GM18502 (cell line): Measurements from ENCODE around the gene ANK3.

ENCODE experiments used
- ATAC-seq: cut with Tn5 transposase; IDR thresholded peaks from one replicate; pipeline ENCODE4 v1.9.1; 2021; ENCODE audit warnings: mild to moderate bottlenecking; ENCODE audit not compliant: unreplicated experiment, poor library complexity

Gene ANK3

DNA sequence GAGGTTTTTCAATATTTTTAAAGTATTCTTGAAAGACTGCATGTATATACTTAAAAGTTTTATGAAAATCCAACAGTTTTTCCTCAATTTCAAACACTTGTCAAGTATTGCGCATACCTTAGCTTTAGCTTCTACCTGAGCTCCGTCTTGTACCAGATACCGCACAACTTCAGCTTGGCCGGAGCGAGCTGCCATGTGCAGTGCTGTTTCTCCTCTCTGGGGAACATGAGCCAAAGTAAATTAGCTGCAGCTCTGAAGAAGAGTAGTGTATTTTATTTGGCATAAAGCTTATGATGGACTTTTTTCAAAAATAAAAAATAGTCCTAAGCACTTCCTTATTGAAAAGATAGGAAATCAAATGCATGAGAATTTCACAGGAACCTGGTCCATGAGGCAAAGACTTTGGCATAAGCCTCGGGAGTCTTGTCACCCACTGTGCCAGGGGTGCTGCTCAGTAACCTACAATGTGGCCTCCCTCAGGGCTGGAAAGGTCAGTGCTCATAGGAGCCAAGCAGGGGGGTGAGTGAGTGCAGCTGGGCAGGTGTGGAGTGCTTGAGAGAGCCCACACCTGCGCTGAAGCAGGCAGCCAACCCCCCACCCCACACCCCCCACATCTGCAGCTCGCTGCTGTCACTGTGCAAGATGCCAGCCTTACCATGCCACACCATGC is 189.5 kb downstream of the ANK3 start:
- ATAC-seq, result no peak

DNA sequence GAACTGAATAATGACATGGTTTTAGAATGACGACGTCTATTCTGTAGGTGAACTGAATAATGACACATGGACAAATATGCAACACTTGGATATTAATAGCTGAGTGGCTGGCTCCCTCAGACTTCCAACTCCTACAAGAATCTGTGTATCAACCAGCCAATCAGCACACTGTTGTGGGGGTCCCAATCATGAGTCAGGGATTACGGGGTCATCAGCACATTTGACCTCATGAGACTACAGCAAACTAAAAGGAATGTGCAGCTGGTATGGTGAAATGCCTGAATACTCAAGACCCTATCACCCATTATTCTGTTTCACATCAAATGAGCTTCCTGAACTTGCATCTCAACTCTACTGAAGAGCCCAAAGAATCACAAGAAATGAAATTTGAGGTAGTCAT is 192.5 kb downstream of the ANK3 start:
- ATAC-seq, result no peak

DNA sequence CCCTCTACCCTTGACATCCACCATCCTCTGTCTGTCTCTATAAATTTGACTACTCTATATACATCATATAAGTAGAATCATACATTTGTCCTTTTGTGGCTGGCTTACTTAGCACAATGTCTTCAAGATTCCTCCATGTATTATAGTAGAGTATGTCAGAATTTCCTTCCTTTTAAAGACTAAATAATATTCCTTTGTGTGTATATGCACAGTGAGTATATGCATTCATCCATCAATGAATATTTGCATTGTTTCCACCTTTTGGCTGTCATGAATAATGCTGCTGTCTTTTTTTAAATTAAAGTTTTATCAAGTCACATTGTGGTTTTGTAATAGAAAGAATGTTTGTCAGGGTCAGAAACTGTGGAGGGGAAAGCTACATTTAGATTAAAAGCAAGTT is 195.3 kb downstream of the ANK3 start:
- ATAC-seq, result no peak

DNA sequence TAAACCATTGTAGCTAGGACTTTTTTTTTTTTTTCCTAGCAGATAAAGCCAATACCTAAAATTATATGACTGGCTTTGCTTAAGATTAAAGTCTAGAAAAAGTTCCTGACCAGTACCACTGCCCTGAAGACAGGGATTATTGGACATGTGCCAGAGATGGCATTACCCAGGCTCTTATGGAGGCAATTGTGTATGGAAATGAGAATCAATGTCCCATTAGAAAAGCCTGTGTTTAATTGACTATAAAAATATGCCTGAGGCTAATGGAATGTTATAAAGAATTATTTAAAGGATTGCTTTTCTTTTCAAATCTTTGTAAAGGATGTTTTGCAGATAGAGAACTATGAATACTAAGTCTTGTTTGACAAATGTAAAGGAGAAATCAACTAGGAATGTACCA is 196.7 kb downstream of the ANK3 start:
- no peak for ATAC-seq

DNA sequence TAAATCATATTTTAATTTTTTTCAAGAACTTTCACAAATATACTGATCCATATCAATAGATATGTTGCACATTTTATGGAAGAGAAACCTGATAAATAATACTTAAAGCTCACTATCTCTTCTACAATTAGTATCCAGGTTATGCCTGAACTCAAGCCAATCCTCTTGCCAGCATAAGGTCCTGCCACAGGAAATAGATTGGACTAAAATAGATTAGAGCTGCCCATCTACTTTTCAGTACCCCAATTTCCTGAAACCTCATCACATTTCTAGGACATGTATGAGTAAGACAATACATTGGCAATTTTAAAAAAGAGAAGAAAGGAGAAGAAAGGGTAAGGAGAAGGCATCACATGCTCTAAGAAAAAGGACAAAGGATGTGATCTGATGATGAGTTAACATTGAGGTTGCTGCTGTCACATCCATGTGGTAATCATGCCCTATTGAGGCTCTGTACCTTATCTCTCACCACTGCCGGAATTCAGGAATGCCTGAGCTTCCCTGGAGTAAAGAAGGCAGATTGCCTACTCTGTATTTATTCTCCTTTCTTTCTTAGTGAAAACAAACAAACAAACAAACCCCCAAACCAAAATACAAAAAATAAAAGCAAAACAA is 199.7 kb downstream of the ANK3 start:
- ATAC-seq, result no peak

DNA sequence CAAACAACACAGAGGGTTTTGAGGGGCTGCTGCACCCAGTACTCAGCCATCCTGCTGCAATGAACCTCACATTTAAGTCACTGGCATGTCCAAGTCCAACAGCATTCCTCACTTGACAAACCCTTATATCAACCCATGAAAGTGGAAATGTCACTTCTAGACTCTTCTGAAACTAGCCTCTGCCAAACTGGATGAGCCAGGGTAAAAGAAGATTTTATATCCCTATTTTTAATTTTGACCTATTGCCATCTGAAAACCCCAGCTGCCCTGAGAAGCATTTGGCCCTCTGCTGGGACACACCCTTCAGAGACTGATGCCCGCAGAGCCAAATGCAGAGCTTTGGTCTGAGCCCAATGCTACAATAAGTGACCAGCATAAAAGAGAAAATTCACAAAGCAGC is 201.1 kb downstream of the ANK3 start:
- ATAC-seq, result no peak

DNA sequence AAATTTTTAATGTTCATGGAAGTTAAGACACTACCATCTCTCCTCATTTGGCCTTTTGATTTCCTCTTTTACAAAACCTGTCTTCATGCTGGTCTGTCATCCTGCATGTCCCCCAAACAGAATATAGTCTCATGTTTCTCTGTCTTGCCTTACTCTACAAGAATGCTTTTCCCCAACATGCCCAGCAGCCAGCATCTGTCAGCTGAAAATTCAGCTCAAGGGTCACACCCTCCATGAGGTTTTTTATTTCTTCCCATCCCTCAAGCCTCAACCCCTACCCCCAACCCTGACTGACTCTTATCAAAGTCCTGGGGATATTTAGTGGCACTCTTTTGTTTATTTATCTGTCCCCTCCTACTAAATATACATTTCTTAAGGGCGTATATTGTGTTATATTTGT is 202.0 kb downstream of the ANK3 start:
- ATAC-seq, result no peak

DNA sequence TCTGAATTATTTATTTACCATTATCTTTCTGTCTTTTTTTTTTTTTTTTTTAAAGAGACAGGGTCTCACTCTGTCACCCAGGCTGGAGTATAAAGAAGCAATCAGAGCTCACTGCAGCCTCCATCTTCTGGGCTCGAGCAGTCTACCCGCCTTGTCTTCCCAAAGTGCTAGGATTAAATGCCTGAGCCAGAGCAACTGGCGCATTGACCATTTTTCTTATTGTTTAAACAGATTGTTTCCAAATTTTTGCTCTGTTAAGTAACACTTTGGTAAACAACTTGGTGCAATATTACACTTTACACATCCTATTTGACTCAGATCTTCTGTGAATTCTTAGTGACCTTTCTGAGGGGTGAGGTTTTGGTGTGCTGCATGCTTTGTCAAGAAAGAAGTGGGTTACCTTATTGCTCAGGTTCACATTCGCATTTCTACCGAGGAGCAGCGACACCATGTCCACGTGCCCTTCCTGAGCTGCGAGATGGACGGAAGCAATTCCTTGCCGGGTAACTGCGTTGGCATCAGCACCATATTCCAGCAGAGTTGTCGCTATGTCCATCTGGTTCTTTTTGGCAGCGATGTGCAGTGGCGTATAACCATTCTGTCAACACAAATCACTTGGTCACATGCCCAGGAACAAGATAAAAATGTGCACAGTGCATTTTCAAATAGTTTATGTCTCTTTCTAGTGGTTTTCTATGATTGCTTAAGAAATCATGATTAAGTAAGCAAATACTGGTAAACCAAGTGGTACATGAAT is 203.2 kb downstream of the ANK3 start:
- no peak for ATAC-seq

DNA sequence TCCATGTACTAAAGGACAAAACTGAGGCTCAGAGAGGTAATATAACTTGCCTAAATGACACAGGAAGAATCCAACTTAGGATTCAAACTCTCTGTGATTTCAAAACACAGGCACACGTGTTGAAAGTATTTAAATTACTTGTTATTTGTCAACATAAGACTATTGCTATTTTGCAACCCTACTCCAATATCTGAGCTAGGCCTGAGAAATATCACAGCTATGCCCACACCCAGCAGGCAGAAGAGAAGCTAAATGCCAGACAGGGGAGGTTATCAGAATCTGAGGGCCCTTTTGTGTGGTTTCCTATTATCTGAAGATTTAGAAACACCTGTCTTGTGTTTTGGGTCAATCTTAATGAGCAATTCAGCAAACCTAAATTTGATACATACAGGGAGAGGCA is 204.3 kb downstream of the ANK3 start:
- no peak for ATAC-seq

DNA sequence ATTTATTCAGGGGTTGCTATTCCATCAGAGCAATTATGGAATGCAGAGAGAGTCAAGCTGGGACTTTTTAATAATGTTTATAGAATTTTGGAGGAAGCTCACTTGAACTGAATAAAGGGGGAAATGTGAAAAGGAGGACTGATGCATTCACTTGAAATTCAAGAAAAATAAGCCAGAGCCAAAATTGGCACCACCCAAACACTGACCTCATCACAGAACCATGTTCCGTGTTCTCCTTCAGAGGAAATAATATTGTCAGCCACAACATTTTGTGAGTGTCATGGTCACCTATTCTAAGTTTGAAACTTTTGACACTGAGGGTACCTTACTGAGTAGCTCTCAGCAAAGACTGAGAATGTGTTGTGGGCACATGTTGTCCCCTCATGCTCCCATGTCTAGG is 207.0 kb downstream of the ANK3 start:
- ATAC-seq, result no peak

DNA sequence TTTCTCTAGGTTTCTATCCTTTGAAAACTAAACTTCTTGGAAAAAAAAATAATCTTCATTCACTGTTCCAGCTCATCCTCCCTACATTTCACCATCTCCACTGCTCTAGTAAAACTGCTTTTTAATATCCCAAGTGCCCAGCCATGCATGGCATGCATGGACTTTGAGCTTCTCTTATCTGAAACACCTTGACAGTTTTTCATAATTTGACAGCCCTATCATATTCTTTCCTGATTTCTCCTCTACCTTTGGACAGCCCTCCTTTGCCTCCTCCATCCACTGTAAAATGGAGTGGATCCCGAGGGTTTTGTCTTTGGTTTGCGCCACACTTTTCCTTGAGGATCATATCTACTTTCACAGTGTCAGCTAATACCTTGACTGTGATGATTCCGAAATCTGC is 212.8 kb downstream of the ANK3 start:
- no peak for ATAC-seq

DNA sequence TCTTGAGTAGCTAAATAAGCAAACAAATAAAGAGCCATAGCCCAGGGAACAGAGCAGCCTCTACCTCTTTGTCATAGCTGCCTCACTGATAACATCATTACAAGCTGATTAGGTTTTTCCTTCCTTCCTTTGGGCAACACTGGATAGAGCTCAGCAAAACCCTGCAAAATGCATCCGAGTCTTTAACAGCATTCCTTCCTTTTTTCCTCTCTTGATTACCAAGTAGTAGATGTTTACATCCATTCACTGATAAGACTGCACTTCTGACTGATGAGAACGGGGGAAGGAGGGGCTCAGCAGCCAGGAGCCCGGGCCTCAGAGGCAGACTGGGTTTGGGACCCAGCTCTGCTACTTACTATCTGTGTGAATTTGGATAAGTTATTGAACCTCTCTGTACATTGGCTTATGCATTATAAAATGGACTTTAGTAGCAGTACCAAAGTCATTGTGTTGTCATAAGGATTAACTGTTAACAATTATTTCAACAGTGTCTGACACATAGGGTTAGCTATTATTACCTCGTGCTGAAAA is 214.2 kb downstream of the ANK3 start:
- no peak for ATAC-seq

DNA sequence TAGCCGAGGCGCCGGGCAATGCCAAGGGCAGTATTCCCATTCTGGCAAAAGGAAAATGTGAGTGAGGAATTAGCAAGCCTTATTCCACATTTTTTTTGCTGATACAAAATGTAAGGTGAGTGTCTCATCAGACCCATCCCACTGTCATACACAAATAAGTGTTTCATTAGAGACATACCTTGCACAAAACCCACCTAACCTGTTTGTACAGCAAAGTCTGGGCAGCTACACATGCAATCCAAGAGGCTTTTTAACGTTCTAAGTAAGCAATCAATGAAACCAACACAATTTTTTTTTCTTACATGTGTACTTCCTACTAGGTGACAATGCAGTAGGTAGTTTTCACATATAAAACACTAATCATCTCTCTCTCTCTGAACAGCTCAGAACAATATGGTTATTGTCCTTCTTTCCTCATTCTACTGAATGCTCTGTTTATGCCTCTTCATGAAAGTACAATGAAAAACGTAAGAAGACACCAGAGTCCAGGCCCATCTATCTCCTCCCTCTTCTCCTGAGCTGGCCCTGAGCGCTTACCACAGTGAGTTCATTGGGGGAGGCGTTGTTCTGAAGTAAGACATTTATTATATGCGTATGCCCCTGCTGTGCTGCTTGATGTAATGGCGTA is 217.2 kb downstream of the ANK3 start:
- no peak for ATAC-seq

DNA sequence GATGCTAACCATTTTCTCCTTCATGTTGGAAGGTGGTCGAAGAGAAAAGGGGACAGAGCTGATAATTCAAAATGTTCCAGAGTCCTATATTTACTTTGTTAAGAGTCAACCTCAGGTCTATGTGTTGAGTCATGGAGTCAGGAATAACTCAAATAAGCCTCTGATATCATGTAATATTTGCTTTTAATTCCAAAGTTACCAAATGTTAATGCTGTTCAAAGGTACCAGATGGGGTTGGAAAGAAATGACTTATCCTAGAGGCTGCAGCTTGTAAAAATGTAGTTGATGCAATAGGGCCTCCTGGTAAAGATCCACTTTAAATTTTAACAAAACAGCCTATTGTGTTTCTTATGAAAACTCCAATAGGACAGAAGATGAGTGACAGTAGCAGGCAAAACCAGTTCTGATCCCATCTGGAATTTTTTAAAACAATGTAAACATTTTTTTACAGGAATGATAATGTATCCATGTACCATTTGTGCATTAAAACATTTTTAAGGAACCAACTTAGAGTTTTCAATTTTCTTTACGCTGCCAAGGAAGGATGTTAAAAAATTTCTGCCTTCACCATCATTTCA is 218.2 kb downstream of the ANK3 start:
- ATAC-seq, result no peak

DNA sequence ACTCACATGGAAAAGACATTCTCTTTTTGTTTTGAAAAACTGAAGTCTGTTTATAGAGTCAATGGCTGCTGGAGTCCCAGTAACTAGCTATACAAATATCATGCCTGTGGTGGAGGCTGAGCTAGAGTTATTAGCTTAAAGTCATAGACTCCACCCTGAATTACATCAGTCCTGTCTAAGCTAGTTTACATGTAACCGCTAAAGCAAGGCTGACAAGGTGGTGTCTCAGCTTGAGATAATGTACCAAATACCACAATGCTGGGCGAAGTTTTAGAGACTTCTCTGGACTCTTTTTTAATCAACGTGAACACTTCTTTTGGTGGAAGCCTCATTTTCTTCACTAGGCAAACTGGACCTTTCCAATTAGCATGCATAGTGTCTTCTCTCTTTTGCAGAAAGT is 219.4 kb downstream of the ANK3 start:
- no peak for ATAC-seq

DNA sequence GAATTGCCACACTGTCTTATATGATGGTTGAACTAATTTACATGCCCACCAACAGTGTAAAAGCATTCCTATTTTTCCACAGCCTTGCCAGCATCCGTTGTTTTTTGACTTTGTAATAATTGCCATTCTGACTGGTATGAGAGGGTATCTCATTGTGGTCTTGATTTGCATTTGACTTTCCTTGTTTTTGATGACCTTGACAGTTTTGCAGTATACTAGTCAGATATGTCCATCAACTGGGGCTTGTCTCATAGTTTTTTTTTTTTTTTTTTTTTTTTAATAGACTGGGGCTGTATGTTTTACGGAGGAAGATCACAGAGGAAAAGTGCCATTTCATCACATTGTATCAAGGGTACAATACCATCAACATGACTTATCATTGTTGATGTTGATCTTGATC is 220.6 kb downstream of the ANK3 start:
- no peak for ATAC-seq

DNA sequence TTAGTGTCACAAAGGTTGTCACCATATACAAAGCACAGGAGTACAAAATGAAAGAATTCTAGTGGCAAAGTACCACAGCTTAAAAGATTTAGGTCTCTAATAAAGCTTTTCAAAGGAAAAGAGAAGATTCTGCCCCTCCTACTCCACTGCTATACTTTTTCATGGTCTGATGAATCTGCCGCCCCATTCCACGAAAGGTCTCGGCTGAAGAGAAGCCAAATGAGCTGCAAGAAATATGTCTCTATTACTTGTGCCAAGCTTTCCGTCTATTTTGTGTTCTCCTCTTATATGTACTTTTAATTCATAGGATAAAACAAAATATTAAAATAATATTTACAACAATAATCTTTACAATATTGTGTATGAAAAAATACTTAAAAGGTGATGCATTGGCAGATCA is 222.6 kb downstream of the ANK3 start:
- no peak for ATAC-seq

DNA sequence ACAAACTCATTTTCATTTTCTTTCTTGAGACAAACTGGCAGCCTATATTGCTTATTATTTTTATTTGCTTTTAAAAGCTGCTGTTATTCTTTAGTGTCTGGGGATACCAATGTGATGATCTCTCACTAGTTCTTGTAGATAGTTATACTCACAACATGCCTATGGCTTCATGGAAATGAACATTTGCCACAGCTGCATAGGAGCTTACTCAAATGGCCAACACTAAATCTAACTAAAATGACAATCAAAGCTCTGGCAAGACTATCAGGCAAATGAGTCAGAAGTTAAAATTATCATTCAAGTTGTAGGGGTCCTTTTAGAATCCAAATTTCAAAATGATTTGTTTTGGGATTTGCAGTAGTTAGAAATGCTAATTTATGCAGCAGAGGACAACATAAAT is 225.9 kb downstream of the ANK3 start:
- ATAC-seq, result no peak

DNA sequence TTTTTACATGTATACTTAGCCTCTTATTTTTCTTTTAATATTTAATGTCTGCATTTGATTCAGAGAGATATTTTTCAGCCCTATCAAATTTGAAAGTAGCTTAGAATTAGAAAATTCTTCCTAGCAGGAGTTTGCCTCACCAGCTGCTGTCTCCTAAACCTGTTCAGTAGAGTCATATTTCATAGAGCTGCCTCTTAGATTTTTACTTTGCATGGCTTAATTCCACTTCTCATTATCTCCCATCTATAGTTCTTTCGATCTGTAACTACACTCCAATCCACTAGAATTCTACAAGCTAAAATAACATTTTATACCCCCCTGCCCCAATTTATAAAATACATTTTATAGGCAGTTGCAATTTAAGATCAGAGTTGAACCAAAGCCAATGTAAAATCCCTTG is 227.0 kb downstream of the ANK3 start:
- no peak for ATAC-seq

DNA sequence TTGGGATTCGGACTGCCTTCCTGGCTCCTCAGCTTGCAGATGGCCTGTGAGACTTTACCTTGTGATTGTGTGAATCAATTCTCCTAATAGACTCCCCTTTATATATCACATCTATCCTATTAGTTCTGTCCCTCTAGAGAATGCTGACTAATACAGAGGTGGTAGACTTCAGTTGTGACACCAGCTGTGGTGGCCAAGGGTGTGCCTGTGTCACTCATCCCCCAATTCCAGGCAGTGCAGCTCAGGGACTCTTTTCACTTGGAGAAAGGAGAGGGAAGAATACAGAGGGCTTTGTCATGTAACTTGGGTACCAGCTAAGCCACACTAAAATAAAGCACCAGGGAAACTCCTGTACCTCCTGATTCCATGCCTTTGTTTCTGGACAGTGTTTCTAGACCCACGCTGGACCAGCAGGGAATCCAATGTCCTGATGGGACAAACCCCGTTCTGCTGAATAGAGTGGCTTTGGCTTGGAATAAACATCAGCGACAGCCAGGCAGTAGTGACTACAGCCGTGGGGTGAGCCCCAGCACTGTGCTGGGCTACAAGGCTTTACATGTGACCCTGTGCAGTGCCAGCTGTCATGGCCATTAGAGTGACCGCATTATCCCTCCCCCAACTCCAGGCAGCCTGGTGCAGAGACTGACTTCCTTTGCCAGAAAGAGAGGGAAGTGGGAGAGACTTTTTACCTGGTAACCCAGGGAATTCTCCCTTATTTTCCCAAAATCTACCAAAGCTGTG is 233.6 kb downstream of the ANK3 start:
- no peak for ATAC-seq
